ENCODE measurements around the gene WDR37.

GRCh38 chr10:1149793-1150637 is 93.8 kb downstream of the WDR37 start:
- TF ChIP-seq TAF1 (IDR thresholded peaks at IDR 0.05; ENCODE audit: low read depth, low read length) (no peak), POLR2A (IDR thresholded peaks at IDR 0.05; ENCODE audit: low read depth, low read length) (no peak), POLR2AphosphoS5 (IDR thresholded peaks at IDR 0.05; ENCODE audit: low read depth, low read length) (no peak), POU2F2 (IDR thresholded peaks at IDR 0.05; ENCODE audit: low read depth, low read length) (no peak), SPI1 (IDR thresholded peaks at IDR 0.05; ENCODE audit: low read depth, low read length) (no peak), PAX5 (IDR thresholded peaks at IDR 0.05; ENCODE audit: insufficient read depth, low read length, severe bottlenecking) (no peak)
